Activated CD8-positive, alpha-beta memory T cell treated with anti-CD3 and anti-CD28 coated beads, Interleukin-2, amount 10 ng/mL, durations not matched to agents 7 days and 5 days (primary cell): ENCODE data around the gene TERT. TPM values are rescaled to one million over a fixed set of nuclear protein-coding genes. Genes with fewer than 3 reads are reported as not detected.

ENCODE experiments used
- ATAC-seq: fragments of 150-1000 bp; cut with Tn5 transposase; one replicate; pipeline ENCODE4 v1.10.0; 2021; ENCODE audit warnings: moderate library complexity
- CTCF ChIA-PET: fragments of 350-600 bp; sonication (Branson Sonifier 250); formaldehyde crosslinking; loops from one replicate; lab custom pipeline; 2021; ENCODE audit warnings: antibody characterized with exemption; lab: Charles Lee
- DNase-seq: peaks from one replicate; pipeline ENCODE4 v3.0.0-alpha.2; 2020
- H3K27ac Mint-ChIP-seq: one replicate; pipeline ENCODE4 v1.8.0; 2021; ENCODE audit warnings: mild to moderate bottlenecking, mixed read lengths
- H3K27me3 Mint-ChIP-seq: one replicate; pipeline ENCODE4 v1.8.0; 2021; ENCODE audit warnings: mixed read lengths
- H3K36me3 Mint-ChIP-seq: one replicate; pipeline ENCODE4 v1.8.0; 2021; ENCODE audit warnings: mild to moderate bottlenecking, mixed read lengths
- H3K4me1 Mint-ChIP-seq: one replicate; pipeline ENCODE4 v1.8.0; 2021; ENCODE audit warnings: mixed read lengths
- H3K4me3 Mint-ChIP-seq: one replicate; pipeline ENCODE4 v1.8.0; 2021; ENCODE audit warnings: mild to moderate bottlenecking, moderate library complexity, mixed read lengths
- H3K9me3 Mint-ChIP-seq: one replicate; pipeline ENCODE4 v1.8.0; 2022; ENCODE audit warnings: low read depth, mixed read lengths
- total RNA-seq, 2 experiments: library from RNA; stranded (reverse); gene quantifications; one replicate each; pipeline ENCODE4 v1.2.3, GENCODE V29; 2021

Gene TERT
- total RNA-seq, 2 experiments from 2014 or later = 0.82 to 1.5 TPM

GRCh38 chr5:1226839-1227581 lies 67.9 kb downstream of the TERT start:
- CTCF ChIA-PET = no interaction called here
- Mint-ChIP-seq H3K36me3 (no peaks in the 10 kb centered on the region), H3K4me1 (peaks cover 24% of the 10 kb centered on the region), H3K27me3 (peaks cover 28% of the 10 kb centered on the region), H3K9me3 (peaks cover 5% of the 10 kb centered on the region), H3K4me3 (no peak overlapping the region), H3K27ac (no peak overlapping the region)
- no peak for ATAC-seq
- no peak for DNase-seq

- DNase-seq (no peak), ATAC-seq (no peak)
- no peak overlapping the region for H3K4me3 Mint-ChIP-seq
- H3K4me1 Mint-ChIP-seq = peaks cover 24% of the 10 kb centered on the region
- H3K27ac Mint-ChIP-seq = no peak overlapping the region
- CTCF ChIA-PET = no interaction called here
- peaks cover 28% of the 10 kb centered on the region for H3K27me3 Mint-ChIP-seq
- no peaks in the 10 kb centered on the region for H3K36me3 Mint-ChIP-seq
- peaks cover 9% of the 10 kb centered on the region for H3K9me3 Mint-ChIP-seq
Observed at GRCh38 chr5:1226231-1226630, 68.6 kb downstream of the TERT start.

GRCh38 chr5:1225081-1225480 lies 69.8 kb downstream of the TERT start, which contains the start of gene SLC6A18:
Gene SLC6A18, plus strand, starts transcription at chr5:1225381. Its CDS starts 97 bp downstream, at chr5:1225478.
- peaks cover 24% of the 10 kb centered on the region for H3K4me1 Mint-ChIP-seq
- H3K9me3 Mint-ChIP-seq = peaks cover 9% of the 10 kb centered on the region
- H3K36me3 Mint-ChIP-seq = no peaks in the 10 kb centered on the region
- CTCF ChIA-PET = no interaction called here
- ATAC-seq (no peak), DNase-seq (no peak)
- H3K27me3 Mint-ChIP-seq = peaks cover 28% of the 10 kb centered on the region
- no peak within 1 kb of the TSS for H3K27ac Mint-ChIP-seq
- no peak within 1 kb of the TSS for H3K4me3 Mint-ChIP-seq

DNA sequence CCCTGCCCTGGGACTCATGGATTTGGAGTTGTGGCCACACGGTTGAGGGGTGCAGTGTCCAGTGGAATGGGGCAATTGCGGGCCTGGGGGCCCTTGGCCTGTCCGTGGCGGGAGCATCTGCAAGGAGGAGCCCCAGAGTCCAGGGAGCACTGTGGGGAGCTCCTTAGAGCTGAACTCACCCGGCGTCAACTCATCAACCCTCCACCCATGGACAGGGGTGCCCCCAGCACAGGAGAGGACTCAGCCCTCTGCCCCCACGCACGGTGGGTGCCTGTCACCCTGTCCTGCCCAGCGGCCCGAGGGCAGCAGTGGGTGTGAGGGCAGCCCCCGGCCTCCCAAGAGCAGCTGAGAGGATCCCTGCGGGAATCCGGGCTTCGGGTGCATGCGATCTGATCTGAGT lies 70.2 kb downstream of the TERT start:
- peaks cover 24% of the 10 kb centered on the region for H3K27me3 Mint-ChIP-seq

GRCh38 chr5:1223278-1223670 lies 71.6 kb downstream of the TERT start:
- CTCF ChIA-PET = no interaction called here
- Mint-ChIP-seq H3K4me3 (no peak overlapping the region), H3K27me3 (peaks cover 13% of the 10 kb centered on the region), H3K27ac (no peak overlapping the region), H3K4me1 (peaks cover 7% of the 10 kb centered on the region), H3K36me3 (no peaks in the 10 kb centered on the region), H3K9me3 (peaks cover 9% of the 10 kb centered on the region)
- no peak for DNase-seq
- ATAC-seq = no peak

More for the DNA sequence above, 70.2 kb downstream of the TERT start:
- DNase-seq (no peak), ATAC-seq (no peak)
- H3K36me3 Mint-ChIP-seq = no peaks in the 10 kb centered on the region
- H3K27ac Mint-ChIP-seq = no peak overlapping the region
- CTCF ChIA-PET = no interaction called here
- peaks cover 20% of the 10 kb centered on the region for H3K4me1 Mint-ChIP-seq
- H3K9me3 Mint-ChIP-seq = peaks cover 9% of the 10 kb centered on the region
- no peak overlapping the region for H3K4me3 Mint-ChIP-seq

DNA sequence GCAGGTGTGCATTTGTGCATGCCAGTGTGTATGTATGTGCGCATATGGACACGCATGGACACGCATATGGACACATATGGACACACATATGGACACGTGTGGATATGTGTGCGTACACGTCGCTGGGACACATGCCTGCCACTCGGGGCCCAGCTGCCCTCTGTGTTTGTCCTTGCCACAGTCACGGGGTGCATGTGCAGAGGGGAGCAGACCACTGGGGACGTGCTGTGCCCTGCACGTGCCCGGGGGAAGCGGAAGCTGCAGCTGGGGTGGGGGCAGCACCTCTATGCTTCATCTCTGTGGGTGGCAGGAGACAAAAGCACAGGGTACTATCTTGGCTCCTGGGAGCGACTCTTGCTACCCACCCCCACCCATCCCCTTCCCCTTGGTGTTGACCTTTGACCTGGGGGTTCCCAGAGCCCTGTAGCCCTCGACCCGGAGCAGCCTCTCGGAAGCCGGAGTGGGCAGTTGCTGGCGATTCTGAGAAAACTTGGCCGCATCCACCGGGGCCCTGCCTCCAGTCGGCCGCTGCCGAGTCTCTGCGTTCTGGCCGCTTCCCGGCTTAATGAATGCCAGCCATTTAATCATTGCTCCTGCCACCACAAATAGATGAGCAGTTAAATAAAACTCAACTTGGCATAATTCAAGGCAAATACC lies 72.1 kb downstream of the TERT start:
- CTCF ChIA-PET = no interaction called here
- peaks cover 9% of the 10 kb centered on the region for H3K9me3 Mint-ChIP-seq
- no peak overlapping the region for H3K27ac Mint-ChIP-seq
- DNase-seq (no peak), ATAC-seq (no peak)
- peaks cover 12% of the 10 kb centered on the region for H3K27me3 Mint-ChIP-seq
- H3K36me3 Mint-ChIP-seq = no peaks in the 10 kb centered on the region
- H3K4me1 Mint-ChIP-seq = peaks cover 3% of the 10 kb centered on the region
- no peak overlapping the region for H3K4me3 Mint-ChIP-seq

- Mint-ChIP-seq H3K27ac (no peak overlapping the region), H3K36me3 (no peaks in the 10 kb centered on the region), H3K4me1 (no peaks in the 10 kb centered on the region), H3K9me3 (peaks cover 9% of the 10 kb centered on the region), H3K27me3 (peaks cover 6% of the 10 kb centered on the region), H3K4me3 (no peak overlapping the region)
- CTCF ChIA-PET = no interaction called here
- no peak for DNase-seq
- no peak for ATAC-seq
Observed at GRCh38 chr5:1222147-1222546, 72.7 kb downstream of the TERT start.

- Mint-ChIP-seq H3K4me1 (no peaks in the 10 kb centered on the region), H3K9me3 (peaks cover 9% of the 10 kb centered on the region), H3K27ac (no peak overlapping the region), H3K27me3 (peaks cover 2% of the 10 kb centered on the region), H3K4me3 (no peak overlapping the region), H3K36me3 (no peaks in the 10 kb centered on the region)
- ATAC-seq (no peak), DNase-seq (no peak)
- CTCF ChIA-PET = no interaction called here
Observed at GRCh38 chr5:1221721-1222120, 73.1 kb downstream of the TERT start.

DNA sequence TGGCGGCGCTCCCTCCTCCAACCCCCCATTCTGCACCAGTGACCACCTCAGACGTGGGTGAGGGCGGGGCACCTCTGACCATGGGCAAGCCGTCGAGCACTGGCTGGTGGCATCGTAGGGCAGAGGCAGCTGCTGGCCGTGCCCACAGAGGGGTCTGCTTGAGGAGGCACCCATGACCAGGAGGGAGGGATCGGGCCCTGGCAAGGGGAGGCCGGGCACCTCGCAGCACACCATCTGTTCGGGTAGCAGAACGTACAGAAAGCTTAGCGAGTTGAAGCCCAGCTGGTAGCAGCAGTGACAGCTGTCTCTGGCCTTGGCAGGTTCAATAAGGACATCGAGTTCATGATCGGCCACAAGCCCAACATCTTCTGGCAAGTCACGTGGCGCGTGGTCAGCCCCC lies 74.0 kb downstream of the TERT start:
- H3K36me3 Mint-ChIP-seq = no peaks in the 10 kb centered on the region

GRCh38 chr5:1220351-1220750 lies 74.5 kb downstream of the TERT start:
- no peak for DNase-seq
- peaks cover 9% of the 10 kb centered on the region for H3K9me3 Mint-ChIP-seq
- H3K4me3 Mint-ChIP-seq = no peak overlapping the region
- no peak overlapping the region for H3K27ac Mint-ChIP-seq
- peaks cover 2% of the 10 kb centered on the region for H3K27me3 Mint-ChIP-seq
- no peaks in the 10 kb centered on the region for H3K4me1 Mint-ChIP-seq
- ATAC-seq = no peak
- H3K36me3 Mint-ChIP-seq = no peaks in the 10 kb centered on the region
- CTCF ChIA-PET = no interaction called here

More for the DNA sequence above, 74.0 kb downstream of the TERT start:
- Mint-ChIP-seq H3K27me3 (peaks cover 2% of the 10 kb centered on the region), H3K4me3 (no peak overlapping the region), H3K9me3 (peaks cover 9% of the 10 kb centered on the region), H3K27ac (no peak overlapping the region), H3K4me1 (no peaks in the 10 kb centered on the region)
- DNase-seq = no peak
- no peak for ATAC-seq
- CTCF ChIA-PET = no interaction called here

GRCh38 chr5:1219768-1220100 lies 75.1 kb downstream of the TERT start:
- CTCF ChIA-PET = no interaction called here
- H3K27me3 Mint-ChIP-seq = peaks cover 2% of the 10 kb centered on the region
- no peak overlapping the region for H3K4me3 Mint-ChIP-seq
- ATAC-seq (no peak), DNase-seq (no peak)
- peaks cover 9% of the 10 kb centered on the region for H3K9me3 Mint-ChIP-seq
- H3K27ac Mint-ChIP-seq = no peak overlapping the region
- H3K4me1 Mint-ChIP-seq = no peaks in the 10 kb centered on the region
- H3K36me3 Mint-ChIP-seq = no peaks in the 10 kb centered on the region

- Mint-ChIP-seq H3K27me3 (peaks cover 2% of the 10 kb centered on the region), H3K4me3 (no peak overlapping the region), H3K36me3 (no peaks in the 10 kb centered on the region), H3K27ac (no peak overlapping the region), H3K4me1 (no peaks in the 10 kb centered on the region), H3K9me3 (peaks cover 9% of the 10 kb centered on the region)
- no peak for ATAC-seq
- CTCF ChIA-PET = no interaction called here
- DNase-seq = no peak
Observed at GRCh38 chr5:1219098-1219767, 75.6 kb downstream of the TERT start.

- DNase-seq (no peak), ATAC-seq (no peak)
- Mint-ChIP-seq H3K4me3 (no peak overlapping the region), H3K27me3 (peaks cover 2% of the 10 kb centered on the region), H3K27ac (no peak overlapping the region), H3K36me3 (no peaks in the 10 kb centered on the region), H3K9me3 (peaks cover 9% of the 10 kb centered on the region), H3K4me1 (no peaks in the 10 kb centered on the region)
- CTCF ChIA-PET = no interaction called here
Observed at GRCh38 chr5:1218351-1219080, 76.4 kb downstream of the TERT start.
